GM21529 (cell line): ENCODE data around the gene DPPA3.
"Not testable (repeated sequence)": the region's sequence is repeated elsewhere in the genome, so short reads cannot be mapped to it uniquely, and the experiment has no call there.

Experiments used
- ATAC-seq: cut with Tn5 transposase; IDR thresholded peaks from one replicate; pipeline ENCODE4 v1.9.1; 2021; ENCODE audit not compliant: unreplicated experiment

The DPPA3 gene

DNA sequence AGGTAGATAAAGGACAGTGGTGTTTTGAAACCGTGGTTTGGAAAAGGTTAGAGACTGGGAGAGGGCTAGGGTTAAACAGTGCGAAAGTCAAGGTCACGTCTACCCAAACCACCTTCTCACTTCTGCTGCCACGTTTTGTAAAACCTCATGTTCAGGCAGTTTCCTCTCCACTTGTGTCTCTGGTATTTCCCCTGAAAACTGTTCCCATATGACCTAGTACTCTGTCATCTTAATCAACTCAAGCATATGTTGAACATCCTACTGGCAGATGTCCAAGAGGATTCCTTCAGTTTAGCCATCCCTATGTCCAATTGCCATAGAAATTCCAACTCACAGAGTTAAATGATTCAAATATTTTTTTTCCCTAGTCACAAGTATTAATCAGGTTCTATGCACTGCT, 18.5 kb downstream of the DPPA3 start:
- no peak for ATAC-seq

DNA sequence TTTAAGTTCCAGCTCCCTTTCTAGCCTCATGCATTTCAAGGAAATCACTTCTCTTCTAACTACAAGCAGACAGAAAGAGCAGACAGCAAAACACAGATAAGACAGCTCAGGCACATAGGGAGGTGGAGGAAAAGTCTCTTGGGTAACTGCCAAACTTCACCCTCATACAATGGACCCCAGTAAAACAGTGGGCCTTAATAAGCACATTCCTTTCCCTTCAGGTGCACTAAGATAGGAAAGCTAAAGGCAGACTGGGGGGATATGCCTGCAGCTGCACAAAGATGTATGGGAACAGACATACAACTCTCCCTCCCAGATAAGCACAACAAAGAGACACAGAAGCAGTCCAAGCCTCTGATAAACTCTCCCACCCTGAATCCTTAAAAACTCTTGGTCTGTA, 19.8 kb downstream of the DPPA3 start:
- not testable (repeated sequence) for ATAC-seq

DNA sequence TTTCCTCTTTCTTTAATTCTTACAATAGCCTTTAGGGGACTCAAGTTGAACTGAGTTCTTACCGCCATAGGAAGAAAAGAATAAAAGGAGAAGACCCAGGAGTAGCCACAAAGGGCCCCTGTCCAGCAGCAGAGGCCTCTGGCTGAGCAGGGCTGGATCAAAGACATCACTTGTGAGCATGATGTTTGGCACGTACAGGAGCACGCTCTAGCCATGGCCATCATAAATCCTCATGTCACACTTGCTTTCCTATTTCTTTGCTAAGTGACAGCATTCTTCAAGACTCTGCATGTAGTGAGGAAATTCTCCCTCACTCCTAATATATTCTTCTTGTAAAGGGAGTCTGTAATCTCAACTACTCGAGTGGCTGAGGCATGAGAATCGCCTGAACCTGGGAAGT, 20.3 kb downstream of the DPPA3 start:
- ATAC-seq, result no peak

GRCh38 chr12:7732993-7733392, 21.8 kb downstream of the DPPA3 start:
- ATAC-seq, result no peak

DNA sequence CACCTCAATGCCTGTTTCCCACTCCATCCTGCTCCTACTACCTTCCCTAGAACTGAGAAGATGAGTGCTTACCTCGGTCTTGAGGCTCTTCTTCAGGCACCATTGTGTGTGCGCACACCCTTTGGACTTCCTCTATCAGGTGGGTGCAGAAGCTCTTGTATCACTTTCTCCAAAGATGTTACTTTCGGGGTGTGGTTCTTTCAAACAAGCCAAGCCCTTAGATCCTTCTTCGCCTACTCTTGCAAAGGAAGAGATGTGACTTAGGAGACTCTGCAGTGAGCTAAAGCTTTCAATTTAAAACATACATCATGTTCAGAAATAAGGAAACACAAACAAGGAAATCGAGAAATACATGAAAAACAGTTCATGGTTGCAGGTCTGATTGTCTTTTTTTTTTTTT, 36.0 kb downstream of the DPPA3 start, which contains the start of gene CLEC4C:
Gene CLEC4C, minus strand, starts transcription at position 130 of the 400 bp plus-strand sequence. Its CDS starts 27 bp downstream, at position 103.
- no peak for ATAC-seq

GRCh38 chr12:7748852-7749251, 37.6 kb downstream of the DPPA3 start:
- peak; percentile 37 for ATAC-seq

- peak; percentile 58 for ATAC-seq
These were observed 38.2 kb downstream of the DPPA3 start for GRCh38 chr12:7749442-7749841.

GRCh38 chr12:7750350-7750749, 39.1 kb downstream of the DPPA3 start:
- ATAC-seq, result no peak

DNA sequence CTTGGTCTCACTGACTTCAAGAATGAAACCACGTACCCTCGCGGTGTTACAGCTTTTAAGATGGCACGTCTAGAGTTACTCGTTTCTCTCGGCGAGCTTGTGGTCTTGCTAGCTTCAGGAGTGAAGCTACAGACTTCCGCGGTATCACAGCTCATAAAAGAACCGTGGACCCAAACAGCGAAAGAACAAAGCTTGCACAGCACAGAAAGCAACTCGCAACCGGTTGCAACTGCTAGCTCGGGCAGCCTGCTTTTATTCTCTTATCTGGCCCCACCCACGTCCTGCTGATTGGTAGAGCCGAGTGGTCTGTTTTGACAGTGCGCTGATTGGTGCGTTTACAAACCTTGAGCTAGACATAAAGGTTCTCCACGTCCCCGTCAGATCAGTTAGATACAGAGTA, 40.2 kb downstream of the DPPA3 start:
- ATAC-seq, result no peak

GRCh38 chr12:7751941-7752922, 41.0 kb downstream of the DPPA3 start:
- peak; percentile 41 for ATAC-seq

- not testable (repeated sequence) for ATAC-seq
These were observed 44.4 kb downstream of the DPPA3 start for GRCh38 chr12:7755668-7756067.

DNA sequence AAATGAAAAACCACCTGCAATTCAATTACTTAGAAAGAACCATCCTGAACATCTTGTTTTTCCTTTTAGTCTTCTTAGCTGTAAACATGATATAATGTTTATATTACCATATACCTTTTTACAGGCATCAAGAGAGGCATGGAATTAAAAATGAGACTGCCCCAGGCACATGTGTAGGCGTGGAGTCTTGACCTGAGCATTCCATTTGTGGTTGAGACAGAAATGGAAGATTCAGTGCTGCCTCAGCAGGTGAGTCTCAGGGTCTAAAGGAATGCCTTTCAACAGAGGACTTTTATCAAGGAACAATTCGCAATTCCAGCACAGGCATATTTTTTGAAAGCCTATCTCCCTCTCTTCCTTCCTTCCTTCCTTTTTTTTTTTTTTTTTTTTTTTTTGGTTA, 45.8 kb downstream of the DPPA3 start:
- no peak for ATAC-seq

DNA sequence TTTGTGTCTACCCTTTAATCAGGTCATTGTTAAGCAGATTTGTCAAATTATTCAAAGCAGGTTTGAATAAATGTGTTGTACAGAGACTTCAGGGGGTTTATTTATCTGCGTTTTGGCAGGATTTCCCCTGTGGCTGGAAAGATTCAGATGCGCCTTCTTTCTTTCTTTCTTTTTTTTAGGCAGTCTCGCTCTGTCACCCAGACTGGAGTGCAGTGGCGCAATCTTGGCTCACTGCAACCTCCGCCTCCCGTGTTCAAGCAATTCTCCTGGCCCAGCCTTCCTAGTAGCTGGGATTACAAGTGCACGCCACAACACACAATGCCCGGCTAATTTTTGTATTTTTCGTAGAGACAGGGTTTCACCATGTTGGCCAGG, 47.5 kb downstream of the DPPA3 start:
- ATAC-seq, result no peak
